ENCODE data around the gene DLG2. TPM values are rescaled to one million over a fixed set of nuclear protein-coding genes. Genes with fewer than 3 reads are reported as not detected.

The DLG2 gene
- total and polyA plus RNA-seq, 12 donors, result 1.0 to 14.8 (median 7.4) TPM

- peaks cover 0 to 3% (median 0%) of the 10 kb centered on the region in 9 donors for H3K4me1 ChIP-seq
- intact Hi-C loops (cut with DNase I), result no loop called here
- H3K27ac ChIP-seq, result no peak overlapping the region
- H3K27me3 ChIP-seq, result no peaks in the 10 kb centered on the region
- H3K9me3 ChIP-seq, result no peaks in the 10 kb centered on the region
- H3K4me3 ChIP-seq, result no peak overlapping the region
- DNase-seq (no peak), ATAC-seq (no peak)
- no peaks in the 10 kb centered on the region for H3K36me3 ChIP-seq
- TF ChIP-seq CTCF (IDR thresholded peaks at IDR 0.05), result no peak
These were observed 796.8 kb downstream of the DLG2 start for GRCh38 chr11:84830372-84830771.

DNA sequence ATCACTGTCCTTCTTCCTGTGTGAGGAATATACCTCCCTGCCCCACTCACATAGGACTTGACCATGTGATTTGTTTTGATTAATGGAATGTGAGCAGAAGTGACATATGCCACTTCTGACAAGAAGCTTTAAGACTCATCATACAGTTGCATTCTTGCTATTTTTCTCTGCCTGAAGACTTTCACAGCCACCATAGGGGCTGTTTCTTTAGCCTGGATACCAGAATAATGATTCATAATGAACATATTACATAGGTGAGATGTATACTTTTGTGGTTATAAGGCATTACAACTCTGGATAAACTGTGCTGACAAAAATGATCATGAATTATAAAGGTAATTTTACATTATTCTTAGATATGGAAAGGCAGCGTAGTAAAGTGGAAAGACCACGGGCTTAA is 798.0 kb downstream of the DLG2 start:
- H3K27me3 ChIP-seq, result no peaks in the 10 kb centered on the region
- H3K4me1 ChIP-seq, result peaks cover 0 to 6% (median 0%) of the 10 kb centered on the region in 9 donors
- DNase-seq (no peak), ATAC-seq (no peak)
- no peaks in the 10 kb centered on the region for H3K36me3 ChIP-seq
- 83 to 95% methylated on average over 2 of the region's 2 CpGs for WGBS, 2 donors
- intact Hi-C loops (cut with DNase I), result no loop called here
- H3K27ac ChIP-seq, result no peak overlapping the region
- no peak for TF ChIP-seq CTCF (IDR thresholded peaks at IDR 0.05)
- no peaks in the 10 kb centered on the region for H3K9me3 ChIP-seq
- no peak overlapping the region for H3K4me3 ChIP-seq

DNA sequence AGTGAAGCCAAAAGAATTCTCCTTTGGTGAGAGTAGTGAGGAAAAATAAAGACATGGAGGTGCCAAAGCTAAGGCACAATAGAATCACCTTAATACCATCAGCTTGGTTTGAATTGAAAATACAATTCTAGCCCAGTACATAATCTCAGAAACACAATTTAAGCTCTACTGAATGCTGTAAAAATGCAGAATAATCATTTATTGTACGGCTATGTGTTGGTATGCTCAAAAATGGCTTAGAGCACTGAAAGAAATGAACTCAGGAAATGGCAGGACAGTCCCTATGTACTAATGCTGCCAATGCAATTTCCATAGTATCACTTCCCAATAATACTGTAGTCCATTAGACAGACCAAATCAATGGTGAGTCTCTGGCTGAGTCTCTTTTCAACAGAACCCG is 798.5 kb downstream of the DLG2 start:
- Histone ChIP-seq H3K9me3 (no peaks in the 10 kb centered on the region), H3K4me1 (peaks cover 0 to 6% (median 0%) of the 10 kb centered on the region in 9 donors), H3K4me3 (no peak overlapping the region), H3K36me3 (no peaks in the 10 kb centered on the region), H3K27ac (no peak overlapping the region), H3K27me3 (no peaks in the 10 kb centered on the region)
- DNase-seq (no peak), ATAC-seq (no peak)
- intact Hi-C loops (cut with DNase I), result no loop called here
- no peak for TF ChIP-seq CTCF (IDR thresholded peaks at IDR 0.05)
- whole genome bisulfite sequencing, 2 donors, result 89 to 93% methylated on average over 2 of the region's 2 CpGs

- DNase-seq (no peak), ATAC-seq (no peak)
- Histone ChIP-seq H3K36me3 (no peaks in the 10 kb centered on the region), H3K27ac (no peak overlapping the region), H3K9me3 (no peaks in the 10 kb centered on the region), H3K27me3 (no peaks in the 10 kb centered on the region), H3K4me1 (peaks cover 0 to 6% (median 0%) of the 10 kb centered on the region in 9 donors), H3K4me3 (no peak overlapping the region)
- intact Hi-C loops (cut with DNase I), result no loop called here
- 48 to 58% methylated on average over 3 of the region's 3 CpGs for WGBS, 2 donors
- no peak for TF ChIP-seq CTCF (IDR thresholded peaks at IDR 0.05)
These were observed 802.0 kb downstream of the DLG2 start for GRCh38 chr11:84825106-84825660.

Measured in heart right ventricle (tissue), 16 donors.